HUDEP-2 (cell line): ENCODE results near the gene PLCL1.
"Not testable (repeated sequence)": the region's sequence is repeated elsewhere in the genome, so short reads cannot be mapped to it uniquely, and the experiment has no call there.

Experiments used
- DNase-seq, 76 experiments: peaks; one replicate each; lab custom pipeline; 2025; ENCODE audit not compliant: unreplicated experiment in 76 of 76; lab: John Stamatoyannopoulos, UW

PLCL1 gene

GRCh38 chr2:198144660-198145059, 340.3 kb downstream of the PLCL1 start:
- DNase-seq: peak in 1 of 76 experiments; percentile 2

DNA sequence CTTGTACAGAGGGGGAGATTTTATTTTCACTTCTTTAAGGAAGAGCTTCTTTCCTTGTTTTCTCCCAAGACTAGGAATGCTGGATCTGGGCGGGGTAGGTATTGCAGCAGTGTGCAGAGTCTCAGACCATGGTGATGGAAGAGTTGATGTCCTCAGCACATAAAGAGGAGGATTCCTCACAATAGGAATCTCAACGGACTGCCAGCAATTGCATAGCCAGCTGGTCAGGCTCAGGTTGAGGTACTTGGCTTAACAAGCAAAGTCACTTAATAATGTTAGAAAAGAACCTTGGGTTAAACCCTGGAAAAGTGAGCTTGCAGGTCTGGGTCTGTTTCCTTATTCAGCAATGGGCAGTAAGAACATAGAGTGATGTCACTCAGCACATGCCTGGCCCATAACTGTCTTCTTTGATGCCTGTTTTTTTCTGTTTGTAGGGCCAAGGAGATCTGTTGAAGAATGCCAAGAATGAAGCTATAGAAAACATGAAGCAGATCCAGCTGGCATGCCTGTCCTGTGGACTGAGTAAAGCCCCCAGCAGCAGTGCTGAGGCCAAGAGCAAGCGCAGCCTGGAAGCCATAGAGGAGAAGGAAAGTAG, 342.1 kb downstream of the PLCL1 start:
- DNase-seq: no peak

DNA sequence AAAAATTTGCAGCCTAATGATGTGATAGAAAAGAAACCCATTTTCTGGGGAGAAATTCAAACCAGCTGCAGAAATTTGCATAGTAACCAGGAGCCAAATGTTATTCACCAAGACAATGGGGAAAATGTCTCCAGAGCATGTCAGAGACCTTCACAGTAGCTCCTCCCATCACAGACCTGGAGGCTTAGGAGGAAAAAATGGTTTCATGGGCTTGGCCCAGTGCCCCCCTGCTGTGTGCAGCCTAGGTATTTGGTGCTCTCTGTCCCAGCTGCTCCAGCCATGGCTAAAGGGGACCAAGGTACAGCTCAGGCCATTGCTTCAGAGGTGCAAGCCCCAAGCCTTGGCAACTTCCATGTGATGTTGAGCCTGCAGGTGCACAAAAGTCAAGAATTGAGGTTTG, 352.9 kb downstream of the PLCL1 start:
- DNase-seq: no peak

DNA sequence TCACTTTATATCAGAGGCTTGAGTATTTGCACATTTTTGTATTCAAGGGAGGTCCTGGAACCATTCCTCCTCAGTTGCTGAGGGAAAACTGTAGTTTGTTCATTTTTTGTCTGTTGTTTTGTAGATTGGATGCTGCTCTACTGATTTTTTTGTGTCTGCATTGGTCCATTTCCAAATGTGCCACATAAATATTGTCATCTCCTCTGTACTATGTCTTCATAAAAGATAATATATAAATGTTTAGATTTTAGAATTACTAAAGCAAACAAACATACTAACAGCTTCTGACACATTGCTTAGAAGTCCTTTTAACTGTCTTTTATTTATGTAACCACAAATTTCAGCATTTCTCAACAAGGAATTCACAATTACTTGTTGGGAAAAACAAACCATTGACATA, 356.8 kb downstream of the PLCL1 start:
- no peak for DNase-seq

- DNase-seq: no peak
Measured at GRCh38 chr2:198162276-198162675, 357.9 kb downstream of the PLCL1 start.

- no peak for DNase-seq
Measured at GRCh38 chr2:198164843-198165242, 360.4 kb downstream of the PLCL1 start.

DNA sequence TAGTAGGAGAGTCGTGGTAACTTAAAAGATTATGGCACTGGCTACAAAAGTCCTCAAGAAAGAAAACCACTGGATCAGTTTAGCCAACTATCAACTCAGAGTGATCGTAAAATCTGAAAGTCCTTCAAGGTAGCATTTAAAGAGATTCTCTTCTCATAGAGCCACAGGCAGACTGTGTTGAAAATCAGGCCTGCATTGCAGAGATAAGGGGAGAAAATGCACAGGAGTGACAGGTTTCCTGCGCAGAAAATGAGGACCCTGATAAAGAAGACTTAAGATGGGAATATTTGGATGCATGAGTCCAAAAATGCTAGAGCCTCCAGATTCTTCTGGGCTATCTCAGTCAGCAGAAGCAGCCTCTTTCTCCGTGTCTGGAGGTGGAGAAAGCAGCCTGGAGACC, 360.9 kb downstream of the PLCL1 start:
- DNase-seq: no peak

DNA sequence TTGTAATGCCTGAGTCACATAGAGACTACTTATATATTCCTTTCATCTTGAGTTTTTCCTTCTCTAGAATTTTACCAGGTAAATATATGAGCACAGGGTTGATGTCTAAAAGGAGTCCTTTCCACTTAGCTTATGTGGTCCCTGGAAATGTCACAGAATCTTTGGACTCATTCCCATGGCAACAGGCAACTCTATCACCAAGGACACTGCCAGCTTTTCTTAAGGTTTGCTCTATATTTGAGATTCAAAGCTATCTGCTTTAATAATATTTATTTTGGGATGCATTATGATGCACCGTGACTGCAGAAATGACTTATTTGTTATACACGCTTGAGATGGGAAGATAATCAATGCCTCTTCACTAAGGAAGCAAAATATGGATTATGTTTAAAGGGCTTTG, 363.0 kb downstream of the PLCL1 start:
- DNase-seq: no peak

- DNase-seq: no peak
Measured at GRCh38 chr2:198168651-198169050, 364.3 kb downstream of the PLCL1 start.

GRCh38 chr2:198173242-198173641, 368.8 kb downstream of the PLCL1 start:
- no peak for DNase-seq

GRCh38 chr2:198173864-198174263, 369.5 kb downstream of the PLCL1 start:
- no peak for DNase-seq

GRCh38 chr2:198175271-198175670, 370.9 kb downstream of the PLCL1 start:
- DNase-seq: no peak

DNA sequence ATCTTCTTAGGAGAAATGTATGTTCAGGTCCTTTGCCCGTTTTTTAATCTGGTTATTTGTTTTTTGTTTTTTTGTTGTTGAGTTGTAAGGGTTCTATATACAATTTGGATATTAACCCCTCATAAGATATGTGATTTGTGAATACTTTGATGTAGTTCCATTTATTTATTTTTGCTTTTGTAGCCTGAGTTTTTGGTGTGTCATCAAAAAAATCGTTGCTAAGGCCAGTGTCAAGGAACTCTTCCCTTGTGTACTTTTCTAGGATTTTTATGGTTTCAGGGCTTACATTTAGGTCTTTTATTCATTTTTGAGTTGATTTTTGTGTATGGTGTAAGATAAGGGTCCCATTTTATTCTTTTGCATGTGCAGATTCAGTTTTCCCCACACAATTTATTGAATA, 372.6 kb downstream of the PLCL1 start:
- no peak for DNase-seq

- DNase-seq: no peak
Measured at GRCh38 chr2:198178766-198179165, 374.4 kb downstream of the PLCL1 start.

DNA sequence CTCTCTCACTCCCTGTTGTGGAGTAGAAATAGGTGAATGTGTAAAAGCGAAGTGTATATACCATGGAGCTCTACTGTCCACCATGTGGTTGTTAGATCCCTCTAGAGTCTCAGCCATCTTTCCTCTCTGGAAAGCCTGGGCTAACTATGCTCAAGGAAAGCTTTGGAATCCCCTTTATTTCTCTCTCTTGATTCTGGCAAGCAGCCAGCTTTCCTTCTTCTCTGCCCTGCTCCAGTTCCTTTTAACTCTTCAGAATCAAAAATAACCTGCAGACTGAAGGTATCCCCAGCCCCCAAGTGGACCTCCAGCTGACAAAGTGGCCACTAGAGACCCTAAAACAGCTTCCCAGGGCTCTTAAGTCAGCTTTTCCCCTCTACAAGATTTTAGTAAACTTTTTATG, 381.9 kb downstream of the PLCL1 start:
- no peak for DNase-seq

GRCh38 chr2:198187841-198188240, 383.4 kb downstream of the PLCL1 start:
- no peak for DNase-seq

DNA sequence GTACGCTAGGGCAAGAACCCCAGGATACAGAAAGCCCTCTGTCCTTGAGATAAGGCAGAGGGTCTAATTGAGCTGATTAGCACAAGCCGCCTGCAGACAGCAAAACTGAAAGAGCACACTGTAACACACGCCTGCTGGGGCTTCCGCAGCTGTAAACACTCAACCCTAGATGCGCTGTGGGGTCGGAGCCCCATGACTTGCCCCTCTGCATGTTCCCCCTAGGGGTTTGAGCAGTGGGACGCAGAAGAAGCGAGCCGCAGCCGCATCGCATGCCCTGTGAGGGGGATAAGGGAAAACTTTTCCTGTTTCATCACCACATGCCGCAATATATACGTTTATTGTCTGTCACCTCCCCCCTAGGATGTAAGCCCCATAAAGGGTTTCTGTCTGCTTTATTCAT, 384.6 kb downstream of the PLCL1 start:
- DNase-seq: no peak

- no peak for DNase-seq
Measured at GRCh38 chr2:198191651-198192050, 387.3 kb downstream of the PLCL1 start.

DNA sequence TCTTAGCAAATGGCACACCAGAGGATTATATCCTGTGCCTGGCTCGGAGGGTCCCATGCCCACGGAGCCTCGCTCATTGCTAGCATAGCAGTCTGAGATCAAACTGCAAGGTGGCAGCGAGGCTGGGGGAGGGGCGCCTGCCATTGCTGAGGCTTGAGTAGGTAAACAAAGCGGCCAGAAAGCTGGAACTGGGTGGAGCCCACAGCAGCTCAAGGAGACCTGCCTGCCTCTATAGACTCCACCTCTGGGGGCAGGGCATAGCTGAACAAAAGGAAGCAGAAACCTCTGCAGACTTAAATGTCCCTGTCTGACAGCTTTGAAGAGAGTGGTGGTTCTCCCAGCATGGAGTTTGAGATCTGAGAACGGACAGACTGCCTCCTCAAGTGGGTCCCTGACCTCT, 392.2 kb downstream of the PLCL1 start:
- DNase-seq: not testable (repeated sequence)
